ENCODE results near the gene TEDC2.
"Not testable (repeated sequence)": the region's sequence is repeated elsewhere in the genome, so short reads cannot be mapped to it uniquely, and the experiment has no call there.

The TEDC2 gene

GRCh38 chr16:2439598-2439997 lies 20.3 kb upstream of the TEDC2 start:
- DNase-seq, result no peak

GRCh38 chr16:2441143-2441804 lies 18.6 kb upstream of the TEDC2 start:
- DNase-seq, result not testable (repeated sequence)

- DNase-seq, result no peak
Observed at GRCh38 chr16:2443555-2443954, 16.4 kb upstream of the TEDC2 start.

GRCh38 chr16:2447920-2448583 lies 11.9 kb upstream of the TEDC2 start:
- DNase-seq, result no peak

GRCh38 chr16:2449118-2449517 lies 10.8 kb upstream of the TEDC2 start:
- DNase-seq, result no peak

- no peak for DNase-seq
Observed at GRCh38 chr16:2450535-2450934, 9.4 kb upstream of the TEDC2 start.

- no peak for DNase-seq
Observed at GRCh38 chr16:2450975-2451381, 8.9 kb upstream of the TEDC2 start.

GRCh38 chr16:2451851-2452320 lies 8.0 kb upstream of the TEDC2 start:
- no peak for DNase-seq

- DNase-seq, result no peak
Observed at GRCh38 chr16:2452650-2453049, 7.3 kb upstream of the TEDC2 start.

GRCh38 chr16:2455081-2455845 lies 4.6 kb upstream of the TEDC2 start:
- DNase-seq, result no peak

- no peak for DNase-seq
Observed at GRCh38 chr16:2456551-2457153, 3.3 kb upstream of the TEDC2 start.

GRCh38 chr16:2457267-2457666 lies 2.6 kb upstream of the TEDC2 start:
- DNase-seq, result no peak

- no peak for DNase-seq
Observed at GRCh38 chr16:2457946-2458345, 2.0 kb upstream of the TEDC2 start.

- no peak for DNase-seq
Observed at GRCh38 chr16:2458887-2459646, 842 bp upstream of the TEDC2 start.

- no peak for DNase-seq
Observed at GRCh38 chr16:2460391-2460713, 443 bp downstream of the TEDC2 start.

GRCh38 chr16:2460916-2461315 lies 1.0 kb downstream of the TEDC2 start:
- DNase-seq, result no peak

- DNase-seq, result no peak
Observed at GRCh38 chr16:2462031-2462866, 2.3 kb downstream of the TEDC2 start.

GRCh38 chr16:2464333-2464732 lies 4.4 kb downstream of the TEDC2 start:
- no peak for DNase-seq

- no peak for DNase-seq
Observed at GRCh38 chr16:2465653-2466415, 5.9 kb downstream of the TEDC2 start.

GRCh38 chr16:2466667-2467527 lies 7.0 kb downstream of the TEDC2 start:
- no peak for DNase-seq

Measured in NCI-H510A treated with DMSO at 0.1 percent for 48 hours (cell line).